Astrocyte (in vitro differentiated cells and primary cell): Measurements from ENCODE around the gene NUMB. TPM values are rescaled to one million over a fixed set of nuclear protein-coding genes. Genes with fewer than 3 reads are reported as not detected.

Source experiments
- DNase-seq: peaks from one replicate; pipeline ENCODE4 v3.0.0-alpha.2; 2010; ENCODE audit warnings: low read depth
- FAIRE-seq: peaks from 2 replicates; lab custom pipeline; 2011; peaks lifted over from hg19 to GRCh38; lab: Jason Lieb, UNC
- H2AFZ ChIP-seq: 2 replicates; pipeline ENCODE4 v1.6.0; 2012; ENCODE audit warnings: low read depth, low read length, inconsistent platforms
- H3K27ac ChIP-seq: 2 replicates; pipeline ENCODE4 v1.5.1; 2011; ENCODE audit warnings: low read depth, low read length, inconsistent platforms
- H3K27me3 ChIP-seq: 2 replicates; pipeline ENCODE4 v1.6.0; 2011; ENCODE audit warnings: low read length, inconsistent platforms; ENCODE audit not compliant: insufficient read depth
- H3K36me3 ChIP-seq: 2 replicates; pipeline ENCODE4 v1.5.1; 2011; ENCODE audit warnings: low read length, inconsistent platforms; ENCODE audit not compliant: insufficient read depth
- H3K4me1 ChIP-seq: 2 replicates; pipeline ENCODE4 v1.5.1; 2011; ENCODE audit warnings: low read length, inconsistent platforms; ENCODE audit not compliant: insufficient read depth
- H3K4me2 ChIP-seq: 2 replicates; pipeline ENCODE4 v1.6.0; 2012; ENCODE audit warnings: low read length, inconsistent platforms
- H3K4me3 ChIP-seq: 2 replicates; pipeline ENCODE4 v1.5.1; 2011; ENCODE audit warnings: low read depth, mild to moderate bottlenecking, low read length, inconsistent platforms; ENCODE audit not compliant: insufficient read depth
- H3K79me2 ChIP-seq: 2 replicates; pipeline ENCODE4 v1.6.0; 2012; ENCODE audit warnings: mild to moderate bottlenecking, low read length, inconsistent platforms; ENCODE audit not compliant: insufficient read depth
- H3K9ac ChIP-seq: 2 replicates; pipeline ENCODE4 v1.6.0; 2012; ENCODE audit warnings: mild to moderate bottlenecking, low read length, inconsistent platforms
- H3K9me3 ChIP-seq: 2 replicates; pipeline ENCODE4 v1.5.1; 2012; ENCODE audit warnings: low read depth, mild to moderate bottlenecking, low read length, inconsistent platforms; ENCODE audit not compliant: insufficient read depth
- H4K20me1 ChIP-seq: 2 replicates; pipeline ENCODE4 v1.6.0; 2012; ENCODE audit warnings: low read length, inconsistent platforms; ENCODE audit not compliant: insufficient read depth
- H3K27ac Mint-ChIP-seq: one replicate; pipeline ENCODE4 v1.8.0; 2021; ENCODE audit warnings: mild to moderate bottlenecking, mixed read lengths; ENCODE audit not compliant: unreplicated experiment
- H3K27me3 Mint-ChIP-seq: one replicate; pipeline ENCODE4 v1.8.0; 2021; ENCODE audit warnings: low read depth, mixed read lengths; ENCODE audit not compliant: unreplicated experiment
- H3K36me3 Mint-ChIP-seq: one replicate; pipeline ENCODE4 v1.8.0; 2021; ENCODE audit warnings: low read depth, mixed read lengths; ENCODE audit not compliant: unreplicated experiment
- H3K4me1 Mint-ChIP-seq: one replicate; pipeline ENCODE4 v1.8.0; 2021; ENCODE audit warnings: low read depth, mixed read lengths; ENCODE audit not compliant: unreplicated experiment
- H3K4me3 Mint-ChIP-seq: one replicate; pipeline ENCODE4 v1.8.0; 2021; ENCODE audit warnings: mild to moderate bottlenecking, moderate library complexity, mixed read lengths; ENCODE audit not compliant: unreplicated experiment
- H3K9me3 Mint-ChIP-seq: one replicate; pipeline ENCODE4 v1.8.0; 2021; ENCODE audit warnings: mild to moderate bottlenecking, mixed read lengths; ENCODE audit not compliant: unreplicated experiment
- CTCF ChIP-seq: IDR thresholded peaks from 2 replicates; pipeline ENCODE4 v1.5.1; 2011; ENCODE audit warnings: low read depth, mild to moderate bottlenecking, inconsistent platforms, low read length, moderate library complexity; ENCODE audit not compliant: insufficient read depth
- EZH2 ChIP-seq: IDR thresholded peaks from 2 replicates; pipeline ENCODE4 v1.6.1; 2012; ENCODE audit warnings: mild to moderate bottlenecking, low read length, inconsistent platforms; ENCODE audit not compliant: insufficient read depth
- total RNA-seq: library from RNA; stranded (reverse); gene quantifications from 2 replicates; pipeline ENCODE4 v1.2.1, GENCODE V29; 2021

The NUMB gene
- total RNA-seq, 1 donor from 2014 or later, result 93.9 TPM

- Histone ChIP-seq H3K27me3 (no peaks in the 10 kb centered on the region), H4K20me1 (peaks cover 82% of the 10 kb centered on the region), H3K4me1 (peaks cover 4% of the 10 kb centered on the region), H3K4me3 (no peak overlapping the region), H3K9me3 (no peaks in the 10 kb centered on the region), H2AFZ (no peak overlapping the region), H3K9ac (no peak overlapping the region), H3K27ac (no peak overlapping the region), H3K36me3 (no peaks in the 10 kb centered on the region), H3K79me2 (peaks cover 94% of the 10 kb centered on the region), H3K4me2 (no peak overlapping the region)
- H3K27me3 Mint-ChIP-seq, result no peaks in the 10 kb centered on the region
- H3K9me3 Mint-ChIP-seq, result no peaks in the 10 kb centered on the region
- no peak overlapping the region for H3K4me3 Mint-ChIP-seq
- H3K4me1 Mint-ChIP-seq, result no peaks in the 10 kb centered on the region
- FAIRE-seq (no peak), DNase-seq (no peak)
- H3K27ac Mint-ChIP-seq, result peak overlapping the region; percentile 58
- H3K36me3 Mint-ChIP-seq, result peaks cover 2% of the 10 kb centered on the region
- TF ChIP-seq CTCF (no peak), EZH2 (no peak)
Measured at GRCh38 chr14:73441286-73441685, 17.1 kb downstream of the NUMB start.

GRCh38 chr14:73438993-73439392, 19.4 kb downstream of the NUMB start:
- Histone ChIP-seq H4K20me1 (peaks cover 88% of the 10 kb centered on the region), H3K27me3 (no peaks in the 10 kb centered on the region), H3K4me3 (no peak overlapping the region), H3K9me3 (no peaks in the 10 kb centered on the region), H3K4me1 (no peaks in the 10 kb centered on the region), H3K79me2 (peaks cover 94% of the 10 kb centered on the region), H3K27ac (no peak overlapping the region), H2AFZ (no peak overlapping the region), H3K4me2 (no peak overlapping the region), H3K36me3 (no peaks in the 10 kb centered on the region), H3K9ac (no peak overlapping the region)
- DNase-seq (no peak), FAIRE-seq (no peak)
- H3K27ac Mint-ChIP-seq, result no peak overlapping the region
- peaks cover 3% of the 10 kb centered on the region for H3K36me3 Mint-ChIP-seq
- no peaks in the 10 kb centered on the region for H3K4me1 Mint-ChIP-seq
- H3K4me3 Mint-ChIP-seq, result no peak overlapping the region
- no peaks in the 10 kb centered on the region for H3K9me3 Mint-ChIP-seq
- TF ChIP-seq EZH2 (no peak), CTCF (no peak)
- H3K27me3 Mint-ChIP-seq, result no peaks in the 10 kb centered on the region

GRCh38 chr14:73437206-73437605, 21.1 kb downstream of the NUMB start:
- FAIRE-seq (no peak), DNase-seq (no peak)
- Histone ChIP-seq H3K27ac (no peak overlapping the region), H3K9me3 (no peaks in the 10 kb centered on the region), H3K79me2 (peaks cover 97% of the 10 kb centered on the region), H3K9ac (no peak overlapping the region), H3K4me2 (no peak overlapping the region), H3K27me3 (no peaks in the 10 kb centered on the region), H3K4me1 (no peaks in the 10 kb centered on the region), H3K36me3 (no peaks in the 10 kb centered on the region), H2AFZ (no peak overlapping the region), H3K4me3 (no peak overlapping the region), H4K20me1 (peaks cover 86% of the 10 kb centered on the region)
- Mint-ChIP-seq H3K36me3 (peaks cover 6% of the 10 kb centered on the region), H3K9me3 (no peaks in the 10 kb centered on the region), H3K27ac (no peak overlapping the region), H3K4me3 (no peak overlapping the region), H3K4me1 (no peaks in the 10 kb centered on the region), H3K27me3 (no peaks in the 10 kb centered on the region)
- no peak for TF ChIP-seq EZH2
- no peak for TF ChIP-seq CTCF
